Retina (tissue), 1 donor: ENCODE results near the gene BCL2L13.
"Not testable (repeated sequence)": the region's sequence is repeated elsewhere in the genome, so short reads cannot be mapped to it uniquely, and the experiment has no call there.

ENCODE experiments used
- DNase-seq: peaks from one replicate; pipeline ENCODE4 v3.0.0-alpha.2; 2016

BCL2L13 gene

GRCh38 chr22:17638432-17639246 is at the start of gene BCL2L13:
BCL2L13 (plus strand) TSS chr22:17638757; CDS start chr22:17655712, 16,955 bp downstream.
- DNase-seq, result peak; percentile 97

- DNase-seq, result no peak
Measured at GRCh38 chr22:17589810-17590375, 48.7 kb upstream of the BCL2L13 start.

- DNase-seq, result no peak
Measured at GRCh38 chr22:17590586-17590985, 48.0 kb upstream of the BCL2L13 start.

- no peak for DNase-seq
Measured at GRCh38 chr22:17592201-17592600, 46.4 kb upstream of the BCL2L13 start.

GRCh38 chr22:17596226-17596625 is 42.3 kb upstream of the BCL2L13 start:
- DNase-seq, result no peak

- DNase-seq, result no peak
Measured at GRCh38 chr22:17597217-17597616, 41.3 kb upstream of the BCL2L13 start.

- no peak for DNase-seq
Measured at GRCh38 chr22:17598318-17598717, 40.2 kb upstream of the BCL2L13 start.

GRCh38 chr22:17601031-17601430 is 37.5 kb upstream of the BCL2L13 start:
- DNase-seq, result no peak

GRCh38 chr22:17603668-17604067 is 34.9 kb upstream of the BCL2L13 start:
- no peak for DNase-seq

- no peak for DNase-seq
Measured at GRCh38 chr22:17606496-17606895, 32.1 kb upstream of the BCL2L13 start.

- no peak for DNase-seq
Measured at GRCh38 chr22:17607891-17608521, 30.6 kb upstream of the BCL2L13 start.

- DNase-seq, result no peak
Measured at GRCh38 chr22:17612057-17612456, 26.5 kb upstream of the BCL2L13 start.

GRCh38 chr22:17613280-17613679 is 25.3 kb upstream of the BCL2L13 start:
- DNase-seq, result no peak

GRCh38 chr22:17627961-17628405 is 10.6 kb upstream of the BCL2L13 start:
- no peak for DNase-seq

- peak; percentile 97 for DNase-seq
Measured at GRCh38 chr22:17628406-17629172, 10.0 kb upstream of the BCL2L13 start, which contains the start of gene ATP6V1E1. ATP6V1E1 (minus strand) TSS chr22:17628749; CDS start chr22:17628635, 114 bp downstream.

- DNase-seq, result no peak
Measured at GRCh38 chr22:17629173-17629489, 9.4 kb upstream of the BCL2L13 start.

- DNase-seq, result no peak
Measured at GRCh38 chr22:17629641-17630040, 8.9 kb upstream of the BCL2L13 start.

- no peak for DNase-seq
Measured at GRCh38 chr22:17631076-17631565, 7.4 kb upstream of the BCL2L13 start.

GRCh38 chr22:17633217-17633997 is 5.2 kb upstream of the BCL2L13 start:
- no peak for DNase-seq

- no peak for DNase-seq
Measured at GRCh38 chr22:17633998-17634323, 4.6 kb upstream of the BCL2L13 start.

- DNase-seq, result no peak
Measured at GRCh38 chr22:17634696-17635095, 3.9 kb upstream of the BCL2L13 start.

- not testable (repeated sequence) for DNase-seq
Measured at GRCh38 chr22:17636850-17637249, 1.7 kb upstream of the BCL2L13 start.
